Thoracic aorta (tissue), 2 donors: ENCODE data around the gene OXT. TPM values are rescaled to one million over a fixed set of nuclear protein-coding genes. Genes with fewer than 3 reads are reported as not detected.
"Not testable (repeated sequence)": the region's sequence is repeated elsewhere in the genome, so short reads cannot be mapped to it uniquely, and the experiment has no call there.

Experiments used
- ATAC-seq: fragments of 150-250 bp; one replicate; pipeline ENCODE4 v1.8.0; 2017; ENCODE audit warnings: low read depth; ENCODE audit not compliant: insufficient number of reproducible peaks, low FRiP score
- DNase-seq: peaks from one replicate; pipeline ENCODE4 v3.0.0-alpha.2; 2020; ENCODE audit warnings: low spot score
- H3K27ac ChIP-seq, 2 donors: fragments of 200-600 bp; sonication (generic); 1 replicate in 1 of 2; 2 replicates in 1 of 2; pipeline ENCODE4 v1.5.1; 2016; ENCODE audit warnings: mild to moderate bottlenecking in 2 of 2, moderate library complexity in 2 of 2
- H3K27me3 ChIP-seq: fragments of 200-600 bp; sonication (generic); replicated peaks from 2 replicates; pipeline ENCODE4 v1.6.0; 2016; ENCODE audit warnings: mild to moderate bottlenecking; ENCODE audit not compliant: insufficient read depth
- H3K36me3 ChIP-seq: fragments of 200-600 bp; sonication (generic); one replicate; pipeline ENCODE4 v1.5.1; 2016
- H3K4me1 ChIP-seq, 2 donors: fragments of 200-600 bp; sonication (generic); 1 replicate in 1 of 2; 2 replicates in 1 of 2; pipeline versions ENCODE4 v1.5.1 to v1.6.0; 2016; ENCODE audit warnings: low read depth in 2 of 2, mild to moderate bottlenecking in 1 of 2; ENCODE audit not compliant: control insufficient read depth in 1 of 2
- H3K4me3 ChIP-seq: fragments of 200-600 bp; sonication (generic); 2 replicates; pipeline ENCODE4 v1.5.1; 2016; ENCODE audit warnings: mild to moderate bottlenecking
- H3K9me3 ChIP-seq: fragments of 200-600 bp; sonication (generic); 2 replicates; pipeline ENCODE4 v1.5.1; 2016
- CTCF ChIP-seq: fragments of 200-600 bp; sonication (generic); IDR thresholded peaks from one replicate; pipeline ENCODE4 v1.5.1; 2019; ENCODE audit warnings: antibody characterized with exemption
- total RNA-seq, 2 donors: library from RNA; depleted of rRNA; stranded (reverse); fragments of >200 nt; gene quantifications; one replicate each; pipeline versions ENCODE4 v1.1.0 to v1.2.3, GENCODE V29; 2016

OXT gene
- total RNA-seq, 2 donors from 2014 or later: not detected

GRCh38 chr20:3070725-3071124, 695 bp upstream of the OXT start:
- Histone ChIP-seq H3K4me1 (peaks cover 7 to 8% of the 10 kb centered on the region in 2 donors), H3K36me3 (no peaks in the 10 kb centered on the region), H3K27ac (no peak overlapping the region), H3K9me3 (no peaks in the 10 kb centered on the region), H3K27me3 (peaks cover 6% of the 10 kb centered on the region), H3K4me3 (no peak overlapping the region)
- DNase-seq (no peak), ATAC-seq (no peak)
- TF ChIP-seq CTCF: no peak

- H3K27me3 ChIP-seq: peaks cover 6% of the 10 kb centered on the region
- H3K27ac ChIP-seq: no peak overlapping the region
- H3K36me3 ChIP-seq: no peaks in the 10 kb centered on the region
- H3K9me3 ChIP-seq: no peaks in the 10 kb centered on the region
- H3K4me3 ChIP-seq: peak overlapping the region; percentile 71
- peaks cover 7 to 8% of the 10 kb centered on the region in 2 donors for H3K4me1 ChIP-seq
- ATAC-seq: no peak
- DNase-seq: no peak
- no peak for TF ChIP-seq CTCF
Observed at GRCh38 chr20:3071266-3071609, 182 bp upstream of the OXT start.

GRCh38 chr20:3072530-3073250, 1.3 kb downstream of the OXT start:
- Histone ChIP-seq H3K4me3 (peak overlapping the region; percentile 71), H3K9me3 (no peaks in the 10 kb centered on the region), H3K27me3 (peaks cover 6% of the 10 kb centered on the region), H3K4me1 (peaks cover 7 to 8% of the 10 kb centered on the region in 2 donors), H3K36me3 (no peaks in the 10 kb centered on the region), H3K27ac (no peak overlapping the region)
- DNase-seq: no peak
- no peak for TF ChIP-seq CTCF
- ATAC-seq: no peak

GRCh38 chr20:3073251-3073643, 1.8 kb downstream of the OXT start:
- not testable (repeated sequence) for ATAC-seq, H3K36me3 ChIP-seq, H3K27me3 ChIP-seq, H3K9me3 ChIP-seq, H3K4me1 ChIP-seq, H3K27ac ChIP-seq, H3K4me3 ChIP-seq, DNase-seq

- Histone ChIP-seq H3K9me3 (no peaks in the 10 kb centered on the region), H3K4me1 (peaks cover 7 to 8% of the 10 kb centered on the region in 2 donors), H3K4me3 (no peak overlapping the region), H3K27ac (no peak overlapping the region), H3K36me3 (no peaks in the 10 kb centered on the region), H3K27me3 (peaks cover 6% of the 10 kb centered on the region)
- ATAC-seq (no peak), DNase-seq (no peak)
- TF ChIP-seq CTCF: no peak
Observed at GRCh38 chr20:3074812-3075211, 3.4 kb downstream of the OXT start.

GRCh38 chr20:3075315-3075714, 3.9 kb downstream of the OXT start:
- H3K27ac ChIP-seq, H3K9me3 ChIP-seq, H3K4me1 ChIP-seq, H3K36me3 ChIP-seq, DNase-seq, H3K4me3 ChIP-seq, ATAC-seq, H3K27me3 ChIP-seq: not testable (repeated sequence)
